K562 (cell line): ENCODE results near the gene ESAM. TPM values are rescaled to one million over a fixed set of nuclear protein-coding genes. Genes with fewer than 3 reads are reported as not detected.

Source experiments
- ARID3A ChIP-seq: IDR thresholded peaks from 2 replicates; pipeline ENCODE4 v1.6.1; 2012; ENCODE audit warnings: low read depth, low read length, improper control_type of control experiment, borderline replicate concordance
- ARID3B ChIP-seq: fragments of 250-450 bp; sonication (Bioruptor Pico); IDR thresholded peaks from 2 replicates; pipeline ENCODE4 v1.4.0; 2020; ENCODE audit warnings: borderline replicate concordance
- CAMTA2 ChIP-seq: fragments of 250-450 bp; sonication (Bioruptor Pico); conservative IDR thresholded peaks from 2 replicates; pipeline ENCODE4 v1.5.1; 2022
- CBX3 ChIP-seq, 2 experiments: IDR thresholded peaks; 1 replicate in 1 of 2; 2 replicates in 1 of 2; pipeline ENCODE4 v1.6.1; 2012; ENCODE audit warnings: inconsistent platforms in 2 of 2, low read length in 2 of 2, borderline replicate concordance in 1 of 2, control low read depth in 1 of 2
- HCFC1 ChIP-seq: IDR thresholded peaks from 2 replicates; pipeline ENCODE4 v1.6.1; 2012; ENCODE audit warnings: low read depth, low read length, improper control_type of control experiment
- HNRNPK ChIP-seq: fragments of 200-400 bp; formaldehyde crosslinking; IDR thresholded peaks from one replicate; pipeline ENCODE4 v1.6.1; 2018; ENCODE audit warnings: mild to moderate bottlenecking, low read depth, low read length; ENCODE audit not compliant: poor library complexity, severe bottlenecking
- MED1 ChIP-seq: sonication (generic); formaldehyde crosslinking; IDR thresholded peaks from 2 replicates; pipeline ENCODE4 v1.8.1; 2023; ENCODE audit warnings: missing genetic modification reagents, borderline replicate concordance
- SIN3B ChIP-seq: fragments of 450-650 bp; IDR thresholded peaks from 2 replicates; pipeline ENCODE4 v1.6.1; 2017; ENCODE audit warnings: low read depth, mild to moderate bottlenecking, moderate library complexity
- SIX5 ChIP-seq, 2 experiments: IDR thresholded peaks; 2 replicates each; pipeline ENCODE4 v1.6.1; 2011; ENCODE audit warnings: low read length in 2 of 2, borderline replicate concordance in 1 of 2, low read depth in 1 of 2, mild to moderate bottlenecking in 1 of 2, moderate library complexity in 1 of 2; ENCODE audit not compliant: insufficient read depth in 1 of 2
- SMC3 ChIP-seq: conservative IDR thresholded peaks from 2 replicates; pipeline ENCODE4 v1.6.1; 2011; ENCODE audit warnings: low read depth, low read length, improper control_type of control experiment; ENCODE audit not compliant: insufficient read depth
- ZNF407 ChIP-seq: fragments of 450-650 bp; IDR thresholded peaks from 2 replicates; pipeline ENCODE4 v1.6.1; 2016; ENCODE audit warnings: low read depth
- polyA plus RNA-seq, 8 experiments: library from polyadenylated mRNA; depleted of rRNA in 4 of 8; stranded (reverse) in 5 of 8; unstranded in 3 of 8; fragments of >200 nt; fragmentation: Nextera tagmentation in 2 of 8; fragmentation: Illumina TruSeq in 1 of 8; extraction: Ambion mirVana in 2 of 8; extraction: Trizol in 1 of 8; gene quantifications; 2 replicates each; pipeline versions ENCODE4 v1.2.1 to v1.2.3, GENCODE V29; 2011 to 2014; ENCODE audit warnings: inconsistent platforms in 1 of 8, missing spikeins in 1 of 8
- total RNA-seq, 7 experiments: library from RNA; depleted of rRNA in 6 of 7; stranded (reverse); fragments of >200 nt in 6 of 7; fragmentation: Illumina TruSeq in 2 of 7; extraction: Trizol in 2 of 7; gene quantifications; 2 replicates each; pipeline versions ENCODE4 v1.2.1 to v1.2.3, GENCODE V29; 2011 to 2021; ENCODE audit warnings: low replicate concordance in 1 of 7

Gene ESAM
- total and polyA plus RNA-seq, 9 of the 15 experiments (the other 6 are each of a cell fraction or from before 2014, with no cell fraction given), result 0.06 to 1.5 (median 0.22) TPM

GRCh38 chr11:124758355-124759265, 3.5 kb downstream of the ESAM start (continued):
- TF ChIP-seq ARID3B (no peak), MED1 (no peak), HNRNPK (no peak), SIN3B (no peak), ARID3A (no peak), HCFC1 (no peak), CAMTA2 (CRISPR knock-in tag) (no peak), ZNF407 (no peak), SMC3 (0 out of 2 replicates have a peak, but pooled peaks have one; percentile 24), CBX3 (IDR thresholded peaks at IDR 0.05; ENCODE audit: borderline replicate concordance in 1 of 2, low read length in 2 of 2) (no peak), SIX5 (IDR thresholded peaks at IDR 0.05; ENCODE audit: borderline replicate concordance in 1 of 2, insufficient read depth in 1 of 2, low read depth in 1 of 2, low read length in 2 of 2) (no peak)
